A549 (cell line): ENCODE measurements around the gene KIF1A. TPM values are rescaled to one million over a fixed set of nuclear protein-coding genes. Genes with fewer than 3 reads are reported as not detected.

ENCODE experiments used
- ATAC-seq, 2 experiments: fragments of 200-7000 bp in 1 of 2; fragments of >200 bp in 1 of 2; cut with Nextera tagmentation in 1 of 2; cut with Tn5 transposase in 1 of 2; 3 replicates each; pipeline versions ENCODE4 v1.8.0 to v1.9.1; 2018 to 2020; ENCODE audit warnings: mild to moderate bottlenecking in 1 of 2, moderate library complexity in 1 of 2
- CTCF ChIA-PET: fragments of 300-600 bp; sonication (Branson Sonifier 250); formaldehyde crosslinking; extraction: SDS; loops from one replicate; lab custom pipeline; 2021; ENCODE audit warnings: antibody characterized with exemption, inconsistent platforms; lab: Yijun Ruan, JAX
- POLR2A ChIA-PET: fragments of 350-600 bp; formaldehyde crosslinking; extraction: SDS; loops from one replicate; lab custom pipeline; 2021; ENCODE audit warnings: antibody characterized with exemption, inconsistent platforms; lab: Yijun Ruan, JAX
- DNase-seq, 2 experiments: peaks; one replicate each; pipeline versions ENCODE4 v3.0.0 to v3.0.0-alpha.2; 2011 to 2016; ENCODE audit warnings: low read depth in 1 of 2, low spot score in 1 of 2
- FAIRE-seq: peaks from 2 replicates; lab custom pipeline; 2011; peaks lifted over from hg19 to GRCh38; lab: Jason Lieb, UNC
- H3K27ac ChIP-seq, 2 experiments: fragments of >200 bp; sonication (Bioruptor Twin); formaldehyde crosslinking; 3 replicates each; pipeline ENCODE4 v1.5.1; 2016 to 2017
- H3K4me1 ChIP-seq: fragments of >200 bp; sonication (Bioruptor Twin); formaldehyde crosslinking; 3 replicates; pipeline ENCODE4 v1.6.1; 2016
- H3K4me2 ChIP-seq: fragments of >200 bp; sonication (Bioruptor Twin); formaldehyde crosslinking; 3 replicates; pipeline ENCODE4 v1.6.1; 2016
- H3K4me3 ChIP-seq: fragments of >200 bp; sonication (Bioruptor Twin); formaldehyde crosslinking; 3 replicates; pipeline ENCODE4 v1.5.1; 2016
- H3K9me3 ChIP-seq: fragments of >200 bp; sonication (Bioruptor Twin); formaldehyde crosslinking; 3 replicates; pipeline ENCODE4 v1.6.1; 2016
- EHMT2 ChIP-seq: fragments of 200-600 bp; sonication (generic); IDR thresholded peaks from 2 replicates; pipeline ENCODE4 v1.6.1; 2016; ENCODE audit warnings: antibody characterized with exemption, low read depth, mild to moderate bottlenecking, moderate library complexity
- ELK1 ChIP-seq: fragments of 150-350 bp; IDR thresholded peaks from 2 replicates; pipeline ENCODE4 v1.6.1; 2014; ENCODE audit warnings: low read depth, mild to moderate bottlenecking, low read length
- ESRRA ChIP-seq: fragments of 150-350 bp; IDR thresholded peaks from 2 replicates; pipeline ENCODE4 v1.6.1; 2014; ENCODE audit warnings: mild to moderate bottlenecking, low read length, borderline replicate concordance
- GATA3 ChIP-seq: IDR thresholded peaks from 2 replicates; pipeline ENCODE4 v1.6.1; 2012; ENCODE audit warnings: borderline replicate concordance
- HDAC2 ChIP-seq: fragments of 200-600 bp; sonication (generic); IDR thresholded peaks from 2 replicates; pipeline ENCODE4 v1.6.1; 2016
- HOXA7 ChIP-seq: fragments of 250-450 bp; sonication (Bioruptor Pico); IDR thresholded peaks from 2 replicates; pipeline ENCODE4 v1.5.0; 2020; ENCODE audit warnings: mild to moderate bottlenecking, moderate library complexity
- HOXB13 ChIP-seq: fragments of 250-450 bp; sonication (Bioruptor Pico); IDR thresholded peaks from 2 replicates; pipeline ENCODE4 v1.5.0; 2020; ENCODE audit warnings: low read depth, mild to moderate bottlenecking, moderate library complexity
- HOXB5 ChIP-seq: fragments of 250-450 bp; sonication (Bioruptor Pico); IDR thresholded peaks from 2 replicates; pipeline ENCODE4 v1.5.0; 2020; ENCODE audit warnings: mild to moderate bottlenecking, moderate library complexity
- KDM5A ChIP-seq: fragments of 200-600 bp; sonication (generic); IDR thresholded peaks from 2 replicates; pipeline ENCODE4 v1.6.1; 2016; ENCODE audit warnings: antibody characterized with exemption, mild to moderate bottlenecking
- MAFK ChIP-seq: fragments of 450-650 bp; IDR thresholded peaks from 2 replicates; pipeline ENCODE4 v1.6.1; 2014; ENCODE audit not compliant: partially characterized antibody
- REST ChIP-seq: fragments of 200-600 bp; sonication (generic); IDR thresholded peaks from 2 replicates; pipeline ENCODE4 v1.6.1; 2016; ENCODE audit warnings: antibody characterized with exemption, mild to moderate bottlenecking, moderate library complexity
- TFCP2L1 ChIP-seq: fragments of 250-450 bp; sonication (Bioruptor Pico); IDR thresholded peaks from 2 replicates; pipeline ENCODE4 v1.5.0; 2021; ENCODE audit warnings: mild to moderate bottlenecking
- ZSCAN20 ChIP-seq: fragments of 250-450 bp; sonication (Bioruptor Pico); IDR thresholded peaks from 2 replicates; pipeline ENCODE4 v1.8.0; 2022; ENCODE audit warnings: mild to moderate bottlenecking, moderate library complexity
- WGBS: methylation state at CpG from one replicate; pipeline ENCODE4 v1.1.6; 2017; ENCODE audit errors: missing lambda C conversion rate; 5-methylcytosine and 5-hydroxymethylcytosine counted together
- polyA plus RNA-seq, 4 experiments: library from polyadenylated mRNA; depleted of rRNA in 3 of 4; stranded (reverse); fragments of >200 nt; fragmentation: RNase III in 1 of 4; extraction: RNeasy Plus Mini Kit Qiagen cat#74134 plus additional on column Dnase treatment in 1 of 4; gene quantifications; 2 replicates in 3 of 4; 3 replicates in 1 of 4; pipeline ENCODE4 v1.2.3, GENCODE V29; 2011 to 2017

KIF1A gene
- polyA plus RNA-seq, 2 of the 4 experiments (the other 2 are of a cell fraction), result 0.28 to 0.50 TPM

- no peak for DNase-seq
- TF ChIP-seq REST, result no peak
- TF ChIP-seq HOXB5 (CRISPR knock-in tag), result no peak
- no peak for TF ChIP-seq ZSCAN20 (CRISPR knock-in tag)
- TF ChIP-seq HDAC2, result no peak
- no peak for TF ChIP-seq GATA3
- TF ChIP-seq MAFK, result no peak
- no peak for TF ChIP-seq TFCP2L1 (CRISPR knock-in tag)
- POLR2A ChIA-PET, result no interaction called here
Measured at GRCh38 chr2:240839152-240840143, 19.4 kb upstream of the KIF1A start.

GRCh38 chr2:240837621-240838020, 17.6 kb upstream of the KIF1A start:
- ChIA-PET CTCF (interaction anchor here (4.9 kb wide), 1 partner anchor 14 kb away, joined by 35 read pairs; no protein-coding TSS in a partner anchor), POLR2A (no interaction called here)
- no peak overlapping the region for H3K4me2 ChIP-seq
- TF ChIP-seq ZSCAN20 (CRISPR knock-in tag), result no peak
- TF ChIP-seq ESRRA, result no peak
- TF ChIP-seq HOXB13 (CRISPR knock-in tag), result no peak
- no peak for TF ChIP-seq HDAC2
- H3K9me3 ChIP-seq, result no peaks in the 10 kb centered on the region
- FAIRE-seq, result no peak
- no peak overlapping the region for H3K4me3 ChIP-seq
- H3K27ac ChIP-seq, result no peak overlapping the region
- 0 out of 3 replicates have a peak, but pooled peaks cover 5% of the 10 kb centered on the region for H3K4me1 ChIP-seq
- 40% methylated on average over 4 of the region's 4 CpGs for WGBS
- ATAC-seq, result no peak
- no peak for DNase-seq

More at GRCh38 chr2:240839152-240840143, 19.4 kb upstream of the KIF1A start:
- Histone ChIP-seq H3K4me1 (0 out of 3 replicates have a peak, but pooled peaks cover 3% of the 10 kb centered on the region), H3K4me3 (no peak overlapping the region), H3K27ac (no peak overlapping the region), H3K9me3 (peaks cover 2% of the 10 kb centered on the region; the same call in 1 of the 3 replicates), H3K4me2 (no peak overlapping the region)
- FAIRE-seq (no peak), ATAC-seq (peak in 1 of 2 experiments; percentile 3; a peak in 1 of 6 replicates)
- CTCF ChIA-PET, result interaction anchor here (0.7 to 4.9 kb wide), 28 partner anchors 8 to 778 kb away, joined by 3 to 37 read pairs (median 5); no protein-coding TSS in a partner anchor
- WGBS, result 49% methylated on average over 18 of the region's 28 CpGs

- no peak for TF ChIP-seq ELK1
- no peak for TF ChIP-seq ESRRA
- no peak for TF ChIP-seq KDM5A
- TF ChIP-seq HOXA7 (CRISPR knock-in tag), result no peak
- no peak for TF ChIP-seq EHMT2
- CTCF ChIA-PET, result no interaction called here
- no peak overlapping the region for H3K4me2 ChIP-seq
Measured at GRCh38 chr2:240836781-240837467, 16.9 kb upstream of the KIF1A start.

More at GRCh38 chr2:240836781-240837467, 16.9 kb upstream of the KIF1A start:
- peaks cover 9% of the 10 kb centered on the region; the same call in 1 of the 3 replicates for H3K4me1 ChIP-seq
- no peak overlapping the region for H3K27ac ChIP-seq
- 25% methylated on average over 13 of the region's 17 CpGs for WGBS
- no peaks in the 10 kb centered on the region for H3K9me3 ChIP-seq
- H3K4me3 ChIP-seq, result no peak overlapping the region
- POLR2A ChIA-PET, result no interaction called here
- no peak for FAIRE-seq
- no peak for DNase-seq
- ATAC-seq, result peak; percentile 8 to 9; a peak in 1 of 6 replicates
